ENCODE results near the gene C5orf47. TPM values are rescaled to one million over a fixed set of nuclear protein-coding genes. Genes with fewer than 3 reads are reported as not detected.
"Not testable (repeated sequence)": the region's sequence is repeated elsewhere in the genome, so short reads cannot be mapped to it uniquely, and the experiment has no call there.

C5orf47 gene
- total RNA-seq, 1 experiment from 2014 or later, result 0.09 TPM

DNA sequence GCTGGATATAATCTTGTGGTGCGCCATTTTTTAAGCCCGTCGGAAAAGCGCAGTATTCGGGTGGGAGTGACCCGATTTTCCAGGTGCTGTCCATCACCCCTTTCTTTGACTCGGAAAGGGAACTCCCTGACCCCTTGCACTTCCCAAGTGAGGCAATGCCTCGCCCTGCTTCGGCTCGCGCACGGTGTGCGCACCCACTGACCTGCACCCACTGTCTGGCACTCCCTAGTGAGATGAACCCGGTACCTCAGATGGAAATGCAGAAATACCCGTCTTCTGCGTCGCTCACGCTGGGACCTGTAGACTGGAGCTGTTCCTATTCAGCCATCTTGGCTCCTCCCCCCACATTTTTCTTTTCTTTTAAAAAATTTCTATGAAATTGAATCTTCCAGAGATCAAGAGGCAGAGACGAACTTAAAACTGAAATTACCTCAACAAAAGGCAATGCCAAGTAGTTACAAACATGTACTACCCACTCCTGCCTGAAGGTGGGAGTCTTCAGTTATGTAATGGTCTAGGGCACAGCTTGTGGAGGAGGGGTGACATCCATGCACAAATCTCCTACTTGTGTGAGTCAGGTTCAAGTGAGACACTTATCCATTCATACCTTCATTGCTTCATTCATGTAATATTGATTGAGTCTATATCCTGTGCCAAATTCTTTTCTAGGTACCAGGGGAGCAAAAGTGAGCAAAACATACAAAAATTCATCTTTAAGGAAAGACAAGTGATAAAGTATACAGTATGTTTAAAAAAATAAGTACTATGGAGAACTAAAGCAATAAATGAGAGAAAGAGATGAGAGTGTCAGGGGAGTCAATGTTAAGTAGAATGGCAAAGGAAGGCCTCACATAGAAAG is 31.3 kb downstream of the C5orf47 start:
- not testable (repeated sequence) for H2BK5ac ChIP-seq (ENCODE audit: insufficient read length, low read length); H4K20me1 ChIP-seq (ENCODE audit: control insufficient read depth, insufficient read depth, insufficient read length); H3K4ac ChIP-seq (ENCODE audit: low read depth, low read length); H3K4me1 ChIP-seq (ENCODE audit: insufficient read depth, low read length); H3K79me1 ChIP-seq (ENCODE audit: insufficient read depth, low read depth, low read length, poor library complexity, severe bottlenecking); H3K27me3 ChIP-seq (ENCODE audit: insufficient read depth, low read length); H3K14ac ChIP-seq (ENCODE audit: insufficient read depth, low read length); H4K8ac ChIP-seq (replicated peaks; ENCODE audit: insufficient read length, low read depth, low read length); H2BK12ac ChIP-seq (ENCODE audit: insufficient read length, low read depth, low read length); H2BK120ac ChIP-seq (ENCODE audit: low read depth, low read length, poor library complexity, severe bottlenecking); H2AK5ac ChIP-seq (ENCODE audit: insufficient read length, low read length); H3K9me3 ChIP-seq (ENCODE audit: control insufficient read depth, low read depth, low read length); H3K79me2 ChIP-seq (ENCODE audit: insufficient read depth, low read length); H3K23ac ChIP-seq (ENCODE audit: insufficient read length, low read depth, low read length); H3K27me3 Mint-ChIP-seq (ENCODE audit: low read depth); H3K23me2 ChIP-seq (ENCODE audit: insufficient read length, low read depth, low read length, poor library complexity, severe bottlenecking); H3K56ac ChIP-seq (ENCODE audit: insufficient read length, low read depth, low read length); H2BK15ac ChIP-seq (ENCODE audit: low read depth, low read length); H4K5ac ChIP-seq (ENCODE audit: insufficient read length, low read depth, low read length); H2BK20ac ChIP-seq (ENCODE audit: low read depth, low read length, poor library complexity, severe bottlenecking); H3K27ac ChIP-seq (ENCODE audit: insufficient read length, low read depth, low read length); H3K18ac ChIP-seq (ENCODE audit: insufficient read length, low read depth, low read length); H4K91ac ChIP-seq (ENCODE audit: insufficient read length, low read depth, low read length)
- H3K4me3 Mint-ChIP-seq, result peak overlapping the region; percentile 73 to 81
- H2AFZ ChIP-seq (ENCODE audit: low read length), result peak overlapping the region; percentile 14
- H3K36me3 Mint-ChIP-seq (ENCODE audit: insufficient read depth in 1 of 3, low read depth in 3 of 3), result peaks cover 0 to 21% (median 0%) of the 10 kb centered on the region in 3 experiments; a peak in 3 of 7 replicates
- H3K4me1 Mint-ChIP-seq, result peaks cover 20 to 25% of the 10 kb centered on the region in 2 experiments
- TF ChIP-seq CTCF (conservative IDR thresholded peaks at IDR 0.05), result peak; percentile 78
- no CpG with 5 or more reads among the region's 19 CpGs for WGBS (ENCODE audit: extremely low coverage, insufficient read length, low lambda C conversion rate)
- H3T11ph ChIP-seq (ENCODE audit: low read length), result peak overlapping the region; percentile 53
- peak overlapping the region; percentile 13 for H3K4me2 ChIP-seq (ENCODE audit: insufficient read depth, insufficient read length, low read length)
- DNase-seq, result peak; percentile 59
- peak overlapping the region; percentile 58 to 85 (median 66); a peak in 6 of 7 replicates for H3K27ac Mint-ChIP-seq
- H3K9ac ChIP-seq (ENCODE audit: extremely low read depth, insufficient read length, low read length), result peak overlapping the region; percentile 37
- H3K9me3 Mint-ChIP-seq, result peaks cover 5 to 19% of the 10 kb centered on the region in 2 experiments; a peak in 4 of 5 replicates
